ENCODE results near the gene VMP1. TPM values are rescaled to one million over a fixed set of nuclear protein-coding genes. Genes with fewer than 3 reads are reported as not detected.

VMP1 gene
- 183 TPM for total RNA-seq

- Histone ChIP-seq H3K4me1 (peaks cover 9 to 26% of the 10 kb centered on the region in 2 donors), H3K27ac (peak within 1 kb of the TSS; percentile 91 to 95), H3K4me3 (peak within 1 kb of the TSS; percentile 75 to 90), H3K9me3 (no peaks in the 10 kb centered on the region), H3K27me3 (no peaks in the 10 kb centered on the region), H3K36me3 (peaks cover 0 to 5% of the 10 kb centered on the region in 2 donors)
- peak; percentile 98 to 99 for DNase-seq (ENCODE audit: low spot score in 2 of 2)
- intact Hi-C loops (cut with DNase I) = loop anchor here (1.0 to 10.0 kb wide), 2 partner anchors 88 to 967 kb away; partner anchors contain the start of genes BCAS3 and CLTC
- no peak for TF ChIP-seq CTCF (IDR thresholded peaks at IDR 0.05)
Observed at GRCh38 chr17:59707149-59707970, at the start of gene VMP1, which contains the start of gene PTRH2. Gene VMP1 (plus strand): TSS chr17:59707654. CDS start chr17:59731447, 23,793 bp downstream. Gene PTRH2 (minus strand): TSS chr17:59707430. CDS start chr17:59697978, 9,452 bp downstream.

- no peak for DNase-seq (ENCODE audit: low spot score in 2 of 2)
- intact Hi-C loops (cut with DNase I) = no loop called here
- Histone ChIP-seq H3K9me3 (no peaks in the 10 kb centered on the region), H3K4me3 (no peak overlapping the region), H3K27ac (no peak overlapping the region), H3K36me3 (peaks cover 56 to 66% of the 10 kb centered on the region in 2 donors), H3K27me3 (no peaks in the 10 kb centered on the region), H3K4me1 (peaks cover 4 to 26% of the 10 kb centered on the region in 2 donors)
- no peak for TF ChIP-seq CTCF (IDR thresholded peaks at IDR 0.05)
Observed at GRCh38 chr17:59666235-59666634, 41.2 kb upstream of the VMP1 start.

DNA sequence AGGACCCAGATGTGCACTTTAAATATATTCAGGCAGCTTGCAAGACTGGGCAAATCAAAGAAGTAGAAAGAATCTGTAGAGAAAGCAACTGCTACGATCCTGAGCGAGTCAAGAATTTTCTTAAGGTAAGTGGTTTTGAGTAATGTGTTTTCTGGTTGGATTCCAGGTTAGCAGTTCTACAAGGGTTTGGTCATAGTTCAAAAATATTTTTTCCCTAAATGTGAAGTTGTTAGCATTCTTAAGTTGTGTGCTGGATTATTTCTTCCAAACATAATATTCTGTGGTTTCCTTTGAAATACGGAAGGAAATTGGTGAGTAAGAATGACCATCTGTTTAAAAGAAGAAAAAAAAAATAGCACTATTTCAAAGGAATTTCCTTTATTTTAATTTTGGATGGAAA is 38.6 kb upstream of the VMP1 start:
- H3K36me3 ChIP-seq = peaks cover 41 to 55% of the 10 kb centered on the region in 2 donors
- no peak for TF ChIP-seq CTCF (IDR thresholded peaks at IDR 0.05)
- peaks cover 4 to 26% of the 10 kb centered on the region in 2 donors for H3K4me1 ChIP-seq
- no peaks in the 10 kb centered on the region for H3K9me3 ChIP-seq
- no peak overlapping the region for H3K4me3 ChIP-seq
- DNase-seq (ENCODE audit: low spot score in 2 of 2) = no peak
- no peaks in the 10 kb centered on the region for H3K27me3 ChIP-seq
- intact Hi-C loops (cut with DNase I) = loop anchor here (2.0 kb wide), 1 partner anchor 50 kb away; the partner anchor contains the start of gene CLTC
- peak overlapping the region; percentile 73 for H3K27ac ChIP-seq

- Histone ChIP-seq H3K27ac (peak overlapping the region; percentile 73), H3K9me3 (no peaks in the 10 kb centered on the region), H3K27me3 (no peaks in the 10 kb centered on the region), H3K36me3 (peaks cover 42 to 56% of the 10 kb centered on the region in 2 donors), H3K4me1 (peaks cover 4 to 26% of the 10 kb centered on the region in 2 donors), H3K4me3 (no peak overlapping the region)
- TF ChIP-seq CTCF (IDR thresholded peaks at IDR 0.05) = no peak
- DNase-seq (ENCODE audit: low spot score in 2 of 2) = no peak
- intact Hi-C loops (cut with DNase I) = loop anchor here (2.0 kb wide), 1 partner anchor 51 kb away; the partner anchor contains the start of gene CLTC
Observed at GRCh38 chr17:59669411-59669810, 38.0 kb upstream of the VMP1 start.

DNA sequence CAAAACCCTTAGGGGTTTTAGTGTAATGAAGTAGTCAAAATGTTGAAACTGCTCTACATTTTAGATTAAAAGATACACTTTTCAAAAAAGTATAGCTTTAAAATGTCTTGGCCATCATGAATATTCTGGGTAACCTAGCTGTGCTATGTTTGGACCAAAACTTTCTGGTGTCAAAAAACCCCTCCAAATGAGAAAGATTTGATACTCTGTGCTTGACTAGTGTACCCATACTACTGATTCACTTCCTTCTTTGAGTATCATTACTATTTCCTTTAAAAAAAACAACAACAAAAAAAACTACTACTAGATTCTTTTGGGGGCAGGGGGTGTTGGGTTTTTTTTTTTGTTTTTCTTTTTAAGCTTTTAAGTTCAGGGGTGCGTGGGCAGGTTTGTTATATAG is 37.5 kb upstream of the VMP1 start:
- TF ChIP-seq CTCF (IDR thresholded peaks at IDR 0.05) = no peak
- no peaks in the 10 kb centered on the region for H3K9me3 ChIP-seq
- H3K4me3 ChIP-seq = no peak overlapping the region
- DNase-seq (ENCODE audit: low spot score in 2 of 2) = no peak
- peaks cover 42 to 58% of the 10 kb centered on the region in 2 donors for H3K36me3 ChIP-seq
- peaks cover 4 to 26% of the 10 kb centered on the region in 2 donors for H3K4me1 ChIP-seq
- intact Hi-C loops (cut with DNase I) = loop anchor here (2.0 kb wide), 1 partner anchor 51 kb away; the partner anchor contains the start of gene CLTC
- no peaks in the 10 kb centered on the region for H3K27me3 ChIP-seq
- peak overlapping the region; percentile 73 for H3K27ac ChIP-seq
